Esophagus (tissue), 2 donors: Measurements from ENCODE around the gene HOXC9. TPM values are rescaled to one million over a fixed set of nuclear protein-coding genes. Genes with fewer than 3 reads are reported as not detected.
A peak's percentile ranks its signal among the peaks of the same experiment; 100 is the strongest.

Source experiments
- H3K27ac ChIP-seq, 2 donors: one replicate each; pipeline ENCODE4 v1.5.1; 2013; ENCODE audit warnings: low read depth in 2 of 2, mild to moderate bottlenecking in 2 of 2, inconsistent platforms in 1 of 2, low read length in 1 of 2, moderate library complexity in 1 of 2
- H3K27me3 ChIP-seq, 2 donors: one replicate each; pipeline ENCODE4 v1.6.1; 2013; ENCODE audit warnings: low read length in 2 of 2, control low read depth in 1 of 2, mild to moderate bottlenecking in 1 of 2; ENCODE audit not compliant: insufficient read depth in 2 of 2, control insufficient read depth in 1 of 2
- H3K36me3 ChIP-seq, 2 donors: one replicate each; pipeline ENCODE4 v1.6.1; 2013; ENCODE audit warnings: low read length in 1 of 2; ENCODE audit not compliant: control insufficient read depth in 2 of 2, insufficient read depth in 2 of 2
- H3K4me1 ChIP-seq, 2 donors: one replicate each; pipeline ENCODE4 v1.6.1; 2013; ENCODE audit warnings: low read length in 1 of 2; ENCODE audit not compliant: control insufficient read depth in 2 of 2, insufficient read depth in 2 of 2
- H3K4me3 ChIP-seq, 2 donors: one replicate each; pipeline ENCODE4 v1.5.1; 2013; ENCODE audit warnings: low read length in 2 of 2, mild to moderate bottlenecking in 2 of 2, low read depth in 1 of 2, moderate library complexity in 1 of 2
- H3K9me3 ChIP-seq, 2 donors: one replicate each; pipeline ENCODE4 v1.6.1; 2013; ENCODE audit warnings: mild to moderate bottlenecking in 2 of 2, low read depth in 1 of 2, low read length in 1 of 2, moderate library complexity in 1 of 2; ENCODE audit not compliant: control insufficient read depth in 2 of 2, insufficient read depth in 1 of 2
- WGBS, 2 donors: extraction: QIAGEN DNeasy Blood & Tissue Kit; methylation state at CpG; one replicate each; pipeline ENCODE4 v1.1.7; 2013; 5-methylcytosine and 5-hydroxymethylcytosine counted together
- polyA plus RNA-seq, 2 donors: library from polyadenylated mRNA; stranded (reverse); fragments of 200-250 nt; gene quantifications; one replicate each; pipeline ENCODE4 v1.2.3, GENCODE V29; 2013
- donor health status: healthy with polysubstance abuse.
- donor health status: Bipolar disorder and iron deficiency.

The HOXC9 gene
- polyA plus RNA-seq, 2 donors = 0.20 to 0.51 TPM

GRCh38 chr12:54005853-54006558 lies 6.0 kb downstream of the HOXC9 start:
- no peaks in the 10 kb centered on the region for H3K36me3 ChIP-seq
- H3K27ac ChIP-seq = no peak overlapping the region
- H3K27me3 ChIP-seq = peaks cover 0 to 36% of the 10 kb centered on the region in 2 donors
- no peak overlapping the region for H3K4me3 ChIP-seq
- WGBS, 2 donors = 8 to 9% methylated on average over 39 of the region's 39 CpGs
- no peaks in the 10 kb centered on the region for H3K9me3 ChIP-seq
- peaks cover 0 to 2% of the 10 kb centered on the region in 2 donors for H3K4me1 ChIP-seq

GRCh38 chr12:54006559-54007220 lies 6.7 kb downstream of the HOXC9 start:
- Histone ChIP-seq H3K9me3 (no peaks in the 10 kb centered on the region), H3K4me3 (no peak overlapping the region), H3K4me1 (peaks cover 0 to 2% of the 10 kb centered on the region in 2 donors), H3K27me3 (peaks cover 0 to 29% of the 10 kb centered on the region in 2 donors), H3K27ac (no peak overlapping the region), H3K36me3 (no peaks in the 10 kb centered on the region)
- WGBS, 2 donors = 31 to 51% methylated on average over 22 of the region's 22 CpGs

GRCh38 chr12:54007538-54008259 lies 7.7 kb downstream of the HOXC9 start:
- Histone ChIP-seq H3K27ac (no peak overlapping the region), H3K9me3 (no peaks in the 10 kb centered on the region), H3K4me1 (peaks cover 0 to 2% of the 10 kb centered on the region in 2 donors), H3K4me3 (no peak overlapping the region), H3K27me3 (peaks cover 0 to 27% of the 10 kb centered on the region in 2 donors), H3K36me3 (no peaks in the 10 kb centered on the region)
- WGBS, 2 donors = 67 to 73% methylated on average over 2 of the region's 2 CpGs

- H3K27ac ChIP-seq = no peak overlapping the region
- no peaks in the 10 kb centered on the region for H3K36me3 ChIP-seq
- WGBS, 2 donors = 47 to 48% methylated on average over 2 of the region's 2 CpGs
- H3K9me3 ChIP-seq = no peaks in the 10 kb centered on the region
- H3K4me3 ChIP-seq = no peak overlapping the region
- peaks cover 0 to 2% of the 10 kb centered on the region in 2 donors for H3K4me1 ChIP-seq
- H3K27me3 ChIP-seq = peaks cover 0 to 31% of the 10 kb centered on the region in 2 donors
Measured at GRCh38 chr12:54008260-54008552, 8.2 kb downstream of the HOXC9 start.

GRCh38 chr12:54009171-54010052 lies 9.5 kb downstream of the HOXC9 start:
- Histone ChIP-seq H3K4me3 (peak overlapping the region in 1 of 2 donors; percentile 54), H3K4me1 (peaks cover 0 to 2% of the 10 kb centered on the region in 2 donors), H3K27ac (no peak overlapping the region), H3K27me3 (peaks cover 0 to 29% of the 10 kb centered on the region in 2 donors), H3K36me3 (no peaks in the 10 kb centered on the region), H3K9me3 (no peaks in the 10 kb centered on the region)
- 6 to 8% methylated on average over 46 to 51 of the region's 51 CpGs for WGBS, 2 donors

GRCh38 chr12:54010053-54010971 lies 10.4 kb downstream of the HOXC9 start:
- Histone ChIP-seq H3K27ac (no peak overlapping the region), H3K4me3 (no peak overlapping the region), H3K27me3 (peaks cover 0 to 32% of the 10 kb centered on the region in 2 donors), H3K36me3 (no peaks in the 10 kb centered on the region), H3K9me3 (no peaks in the 10 kb centered on the region), H3K4me1 (peaks cover 0 to 5% of the 10 kb centered on the region in 2 donors)
- 36 to 50% methylated on average over 10 of the region's 10 CpGs for WGBS, 2 donors

- peaks cover 0 to 32% of the 10 kb centered on the region in 2 donors for H3K27me3 ChIP-seq
- H3K4me1 ChIP-seq = peaks cover 0 to 5% of the 10 kb centered on the region in 2 donors
- no peaks in the 10 kb centered on the region for H3K9me3 ChIP-seq
- H3K27ac ChIP-seq = no peak overlapping the region
- no peak overlapping the region for H3K4me3 ChIP-seq
- 13 to 31% methylated on average over 17 of the region's 17 CpGs for WGBS, 2 donors
- no peaks in the 10 kb centered on the region for H3K36me3 ChIP-seq
Measured at GRCh38 chr12:54010972-54011664, 11.2 kb downstream of the HOXC9 start.
